Measurements from ENCODE around the gene PBLD. TPM values are rescaled to one million over a fixed set of nuclear protein-coding genes. Genes with fewer than 3 reads are reported as not detected.

The PBLD gene
- total RNA-seq, 1 experiment from 2014 or later: 3.5 TPM

GRCh38 chr10:68302871-68303270 lies 29.9 kb downstream of the PBLD start:
- Histone ChIP-seq H3K18ac (ENCODE audit: insufficient read length, low read depth, low read length) (no peak overlapping the region), H3K9ac (ENCODE audit: extremely low read depth, insufficient read length, low read length) (no peak overlapping the region), H2BK12ac (ENCODE audit: insufficient read length, low read depth, low read length) (no peak overlapping the region), H2AK5ac (ENCODE audit: insufficient read length, low read length) (no peak overlapping the region), H3K4me1 (ENCODE audit: insufficient read depth, low read length) (no peaks in the 10 kb centered on the region), H3K9me3 (ENCODE audit: control insufficient read depth, low read depth, low read length) (no peaks in the 10 kb centered on the region), H2BK15ac (ENCODE audit: low read depth, low read length) (no peak overlapping the region), H2BK20ac (ENCODE audit: low read depth, low read length, poor library complexity, severe bottlenecking) (no peak overlapping the region), H3K79me2 (ENCODE audit: insufficient read depth, low read length) (no peaks in the 10 kb centered on the region), H2BK120ac (ENCODE audit: low read depth, low read length, poor library complexity, severe bottlenecking) (no peak overlapping the region), H3T11ph (ENCODE audit: low read length) (no peak overlapping the region), H3K23me2 (ENCODE audit: insufficient read length, low read depth, low read length, poor library complexity, severe bottlenecking) (no peaks in the 10 kb centered on the region), H3K14ac (ENCODE audit: insufficient read depth, low read length) (no peak overlapping the region), H2BK5ac (ENCODE audit: insufficient read length, low read length) (no peak overlapping the region), H3K23ac (ENCODE audit: insufficient read length, low read depth, low read length) (no peak overlapping the region), H3K27ac (ENCODE audit: insufficient read length, low read depth, low read length) (no peak overlapping the region), H3K4me2 (ENCODE audit: insufficient read depth, insufficient read length, low read length) (no peak overlapping the region), H3K56ac (ENCODE audit: insufficient read length, low read depth, low read length) (no peak overlapping the region), H4K91ac (ENCODE audit: insufficient read length, low read depth, low read length) (no peak overlapping the region), H2AFZ (ENCODE audit: low read length) (no peak overlapping the region), H3K79me1 (ENCODE audit: insufficient read depth, low read depth, low read length, poor library complexity, severe bottlenecking) (no peaks in the 10 kb centered on the region), H3K27me3 (ENCODE audit: insufficient read depth, low read length) (no peaks in the 10 kb centered on the region), H4K5ac (ENCODE audit: insufficient read length, low read depth, low read length) (no peak overlapping the region), H3K4ac (ENCODE audit: low read depth, low read length) (no peak overlapping the region), H4K8ac (replicated peaks; ENCODE audit: insufficient read length, low read depth, low read length) (no peak overlapping the region), H4K20me1 (ENCODE audit: control insufficient read depth, insufficient read depth, insufficient read length) (no peaks in the 10 kb centered on the region)
- no peak for TF ChIP-seq CTCF (conservative IDR thresholded peaks at IDR 0.05)
- Mint-ChIP-seq H3K4me1 (peaks cover 9 to 14% of the 10 kb centered on the region in 2 experiments), H3K9me3 (no peaks in the 10 kb centered on the region), H3K36me3 (ENCODE audit: insufficient read depth in 1 of 3, low read depth in 3 of 3) (no peaks in the 10 kb centered on the region), H3K4me3 (no peak overlapping the region), H3K27ac (no peak overlapping the region), H3K27me3 (ENCODE audit: low read depth) (no peaks in the 10 kb centered on the region)
- DNase-seq: no peak
- WGBS (ENCODE audit: extremely low coverage, insufficient read length, low lambda C conversion rate): no CpG with 5 or more reads among the region's 5 CpGs
